GM18498 (cell line): ENCODE data around the gene CCDC8.
"Not testable (repeated sequence)": the region's sequence is repeated elsewhere in the genome, so short reads cannot be mapped to it uniquely, and the experiment has no call there.

Experiments used
- ATAC-seq: cut with Tn5 transposase; IDR thresholded peaks from one replicate; pipeline ENCODE4 v1.9.1; 2021; ENCODE audit warnings: mild to moderate bottlenecking, moderate library complexity; ENCODE audit not compliant: unreplicated experiment

CCDC8 gene

DNA sequence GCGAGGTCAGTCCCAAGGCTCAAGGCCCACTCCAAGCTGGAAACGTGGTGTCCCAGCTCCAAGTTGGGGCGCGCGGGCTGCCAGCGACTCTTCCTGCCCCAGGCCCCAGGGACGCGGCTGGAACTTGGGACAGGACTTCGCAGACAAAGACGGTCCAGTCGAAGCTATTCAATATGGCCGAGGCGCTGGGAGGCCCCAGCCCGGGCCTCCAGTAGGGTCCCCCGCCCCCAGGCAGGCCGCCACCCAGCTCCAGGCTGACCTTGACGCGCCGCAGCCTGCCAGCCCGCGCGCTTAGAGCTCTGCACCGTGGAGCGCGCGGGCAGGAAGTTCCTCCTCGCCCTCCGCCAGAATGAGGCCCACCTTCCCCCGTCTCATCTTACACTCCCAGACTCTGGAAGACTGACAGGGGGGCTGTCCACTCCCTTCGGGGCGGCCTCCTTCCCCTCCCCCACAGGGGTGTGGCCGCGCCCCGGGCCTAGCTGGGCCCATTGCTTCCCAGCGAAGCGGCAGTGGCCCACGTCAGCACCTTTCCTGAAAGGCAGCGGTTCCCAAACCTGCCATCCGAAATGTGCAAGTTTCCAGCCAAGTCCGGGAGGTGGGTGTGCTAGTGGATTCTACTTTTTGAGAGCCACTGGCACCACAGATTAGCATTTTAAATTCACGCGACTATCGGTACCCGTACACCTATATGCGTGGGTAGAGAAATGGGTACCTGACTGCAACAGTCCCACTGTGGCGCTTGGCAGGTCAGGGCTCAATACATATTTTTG is at the start of gene CCDC8:
Gene CCDC8, minus strand, starts transcription at position 303 of the 770 bp plus-strand sequence. CDS start 754 bp downstream, outside the sequence.
- no peak for ATAC-seq

- no peak for ATAC-seq
These were observed 48.2 kb upstream of the CCDC8 start for GRCh38 chr19:46461537-46461936.

DNA sequence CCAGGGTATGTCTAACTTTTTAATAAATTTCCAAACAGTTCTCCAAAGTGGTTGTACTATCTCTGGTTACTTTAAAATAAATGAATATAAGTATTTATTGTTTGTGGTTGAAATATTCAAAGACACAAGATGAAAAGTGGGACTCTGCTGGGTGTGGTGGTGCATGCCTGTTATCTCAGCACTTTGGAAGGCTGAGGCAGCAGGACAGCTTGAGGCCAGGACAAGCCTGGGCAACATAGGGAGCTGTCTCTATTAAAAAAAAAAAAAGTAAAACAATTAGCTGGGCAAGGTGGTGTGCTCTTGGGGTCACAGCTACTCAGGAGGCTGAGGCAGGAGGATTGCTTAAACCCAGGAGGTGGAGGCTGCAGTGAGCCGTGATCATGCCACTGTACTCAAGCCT is 47.6 kb upstream of the CCDC8 start:
- no peak for ATAC-seq

GRCh38 chr19:46460055-46460454 is 46.7 kb upstream of the CCDC8 start:
- no peak for ATAC-seq

DNA sequence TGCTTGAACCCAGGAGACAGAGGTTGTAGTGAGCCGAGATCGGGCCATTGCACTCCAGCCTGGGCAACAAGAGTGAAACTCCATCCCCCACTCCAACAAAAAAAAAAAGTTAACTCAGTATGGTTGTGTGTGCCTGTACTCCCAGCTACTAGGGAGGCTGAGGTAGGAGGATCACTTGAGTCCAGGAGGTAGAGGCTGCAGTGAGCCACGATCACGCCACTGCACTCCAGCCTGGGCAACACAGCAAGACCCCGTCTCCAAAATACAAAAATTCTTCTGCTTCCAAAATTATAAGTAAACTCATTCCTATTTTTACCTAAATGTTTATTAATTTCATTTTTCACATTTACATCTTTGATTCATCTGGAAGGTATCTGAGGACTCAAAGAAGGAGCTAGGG is 43.6 kb upstream of the CCDC8 start:
- ATAC-seq: no peak

- ATAC-seq: no peak
These were observed 40.9 kb upstream of the CCDC8 start for GRCh38 chr19:46454244-46454643.

DNA sequence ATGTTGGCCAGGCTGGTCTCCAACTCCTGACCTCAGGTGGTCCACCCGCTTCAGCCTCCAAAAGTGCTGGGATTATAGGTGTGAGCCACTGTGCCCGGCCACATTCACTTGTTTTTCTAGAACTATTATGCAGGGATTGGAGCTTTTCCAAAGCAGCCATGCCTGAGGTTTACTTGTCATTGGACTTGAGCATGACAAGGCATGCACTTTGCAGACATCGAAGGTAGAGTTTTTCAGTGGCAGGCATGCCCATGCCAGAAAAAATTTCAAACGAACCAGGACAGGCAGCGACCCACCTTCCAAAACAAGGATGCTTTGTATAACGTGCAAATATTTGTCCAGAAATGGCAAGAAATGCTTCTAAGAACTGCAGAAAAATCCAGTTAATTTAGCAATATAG is 40.3 kb upstream of the CCDC8 start:
- no peak for ATAC-seq

DNA sequence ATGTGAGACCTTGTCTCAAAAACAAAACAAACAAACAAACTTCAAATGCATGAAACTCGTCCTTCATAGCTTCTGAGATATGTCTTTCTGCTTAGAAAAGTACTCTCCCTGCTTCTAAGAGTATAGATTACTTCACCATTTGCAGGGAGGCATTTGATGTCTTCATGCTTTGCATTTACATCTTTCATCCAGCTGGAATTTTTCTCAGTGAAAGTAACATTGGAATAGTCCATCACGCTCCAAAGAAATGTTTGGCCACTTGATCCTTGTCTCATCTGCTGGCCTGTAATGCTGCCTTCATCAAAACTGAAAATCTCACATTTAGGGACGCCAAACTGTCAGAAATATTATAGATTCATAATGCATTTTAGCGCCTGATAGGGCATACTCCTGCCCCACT is 38.8 kb upstream of the CCDC8 start:
- ATAC-seq: no peak

DNA sequence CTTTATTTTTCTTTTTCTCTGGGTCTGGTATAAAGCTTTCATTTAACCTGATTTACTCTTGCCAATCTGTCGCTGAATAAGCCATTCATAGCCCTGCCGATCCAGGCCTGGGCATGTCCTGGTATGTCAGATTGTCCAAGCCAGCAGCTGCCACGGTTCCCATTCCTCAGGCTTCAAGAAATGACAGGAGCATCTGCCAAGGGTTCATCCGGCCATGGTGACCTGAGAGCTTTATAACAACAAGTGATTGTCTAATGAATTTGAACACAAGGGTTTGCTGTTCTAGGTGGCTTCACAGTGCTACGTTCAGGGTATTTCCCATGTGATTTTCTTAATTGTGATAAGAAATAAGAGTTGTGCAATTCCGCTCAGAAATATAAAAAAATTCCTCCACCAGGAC is 38.0 kb upstream of the CCDC8 start:
- no peak for ATAC-seq

DNA sequence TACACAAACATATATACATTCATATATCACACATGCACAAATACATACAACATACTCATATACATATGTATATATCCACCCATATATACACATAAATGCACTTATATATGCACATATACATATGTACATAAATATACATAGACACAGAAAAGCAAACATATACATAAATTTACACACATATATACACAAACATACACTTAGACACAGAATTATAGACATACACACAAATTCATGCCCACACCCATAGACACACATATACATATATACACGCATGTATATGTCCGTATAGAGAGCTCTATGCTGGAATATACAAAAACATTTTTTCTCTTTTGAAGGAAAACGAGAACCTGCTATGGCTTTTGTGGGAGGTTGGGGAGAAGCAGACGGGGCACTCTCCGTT is 37.4 kb upstream of the CCDC8 start:
- no peak for ATAC-seq

- ATAC-seq: no peak
These were observed 35.9 kb upstream of the CCDC8 start for GRCh38 chr19:46449228-46449627.

DNA sequence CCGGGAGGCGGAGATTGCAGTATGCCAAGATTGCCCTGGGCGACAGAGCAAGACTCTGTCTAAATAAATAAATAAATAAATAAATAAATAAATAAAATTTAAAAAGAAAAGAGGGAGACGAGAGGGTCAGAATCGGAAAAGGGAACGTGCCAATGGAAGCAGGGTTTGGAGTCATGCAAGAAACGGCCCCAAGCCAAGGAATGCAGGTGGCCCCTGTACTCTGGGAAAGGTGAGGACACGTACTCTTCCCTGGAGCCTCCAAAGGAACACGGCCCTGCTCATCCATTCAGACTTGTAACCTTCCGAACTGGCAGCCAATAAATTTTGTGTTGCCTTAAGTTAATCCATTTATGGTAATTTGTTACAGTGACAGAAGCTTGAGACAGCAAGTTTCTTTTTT is 35.2 kb upstream of the CCDC8 start:
- ATAC-seq: no peak

DNA sequence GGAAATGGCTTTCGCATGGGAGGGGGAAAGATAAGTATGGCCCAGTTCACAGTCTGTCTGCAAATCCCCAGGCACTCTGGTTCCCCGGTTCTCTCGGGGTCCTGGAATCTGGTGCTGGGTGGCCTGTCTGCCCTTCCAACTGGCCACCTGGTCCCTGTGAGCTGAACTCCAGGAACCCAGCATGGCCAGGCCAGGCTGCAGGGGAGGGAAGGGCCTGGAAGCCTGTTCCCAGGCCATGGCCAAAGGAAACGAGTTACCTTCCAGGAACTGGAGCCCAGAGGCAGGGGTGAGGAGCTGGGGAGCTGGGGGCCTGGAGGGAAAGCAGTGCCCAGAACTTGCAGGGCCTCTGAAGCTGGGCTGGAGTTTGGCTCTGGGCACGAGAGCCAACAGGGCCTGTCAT is 34.5 kb upstream of the CCDC8 start:
- ATAC-seq: no peak

DNA sequence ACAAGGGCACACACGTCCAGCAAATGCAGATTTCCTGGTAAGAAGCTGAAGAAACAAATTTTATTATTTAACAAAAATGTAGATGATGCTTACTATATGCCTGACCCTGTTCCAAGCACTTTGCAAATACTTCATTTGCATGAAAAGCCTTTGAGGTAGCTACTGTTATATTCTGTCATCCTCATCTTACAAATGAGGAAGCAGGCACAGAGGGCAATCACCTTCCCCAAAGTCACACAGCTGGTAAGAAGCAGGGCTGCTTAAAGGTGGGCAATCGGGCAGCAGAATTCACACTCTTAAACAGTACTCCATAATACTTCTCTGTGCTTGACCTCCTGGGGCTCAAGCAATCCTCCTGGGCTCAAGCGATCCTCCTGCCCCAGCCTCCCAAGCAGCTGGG is 33.6 kb upstream of the CCDC8 start:
- ATAC-seq: no peak

GRCh38 chr19:46446021-46446420 is 32.7 kb upstream of the CCDC8 start:
- no peak for ATAC-seq

- no peak for ATAC-seq
These were observed 29.6 kb upstream of the CCDC8 start for GRCh38 chr19:46442808-46443450.

DNA sequence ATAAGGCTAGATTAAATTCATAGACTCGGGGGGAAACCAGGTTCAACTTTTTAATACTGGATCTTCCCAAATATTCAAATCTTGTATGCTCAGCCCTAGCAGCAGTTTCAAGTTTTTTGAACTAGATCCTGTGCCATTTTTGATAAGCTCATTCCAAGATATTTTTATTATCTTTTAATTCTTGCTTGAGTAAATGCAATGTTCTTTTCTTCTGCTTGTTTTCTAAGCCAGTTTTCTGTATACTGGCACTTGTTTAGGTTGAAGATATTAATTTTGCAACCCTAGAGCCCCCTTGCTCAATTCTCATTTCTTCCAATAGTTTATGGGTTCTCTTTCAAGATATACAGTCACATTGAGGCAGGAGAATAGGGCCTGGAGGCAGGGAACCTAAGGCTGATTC is 28.5 kb upstream of the CCDC8 start:
- no peak for ATAC-seq

DNA sequence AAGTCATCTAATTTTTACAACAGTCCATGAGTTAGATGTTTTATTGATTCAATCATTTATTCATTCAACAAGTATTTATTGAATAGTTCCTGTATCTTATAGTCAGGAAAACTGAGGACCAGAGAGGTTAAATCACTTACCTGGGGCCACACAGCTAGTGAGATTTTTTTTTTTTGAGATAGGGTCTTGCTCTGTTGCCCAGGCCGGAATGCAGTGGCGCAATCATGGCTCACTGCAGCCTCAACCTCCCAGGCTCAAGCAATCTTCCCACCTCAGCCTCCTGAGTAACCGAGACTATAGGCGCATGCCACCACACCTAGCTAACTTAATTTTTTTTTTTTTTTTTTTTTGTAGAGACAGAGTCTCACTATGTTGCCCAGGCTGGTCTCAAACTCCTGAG is 22.3 kb upstream of the CCDC8 start:
- ATAC-seq: not testable (repeated sequence)

- ATAC-seq: no peak
These were observed 21.6 kb upstream of the CCDC8 start for GRCh38 chr19:46435009-46435408.

GRCh38 chr19:46433470-46433869 is 20.1 kb upstream of the CCDC8 start:
- ATAC-seq: not testable (repeated sequence)

GRCh38 chr19:46431824-46432223 is 18.5 kb upstream of the CCDC8 start:
- ATAC-seq: no peak

GRCh38 chr19:46429999-46430398 is 16.6 kb upstream of the CCDC8 start:
- no peak for ATAC-seq
